Hematopoietic multipotent progenitor cell treated with erythropoietin and hydrocortisone succinate and interleukin-3 and kit ligand, for 4 days (in vitro differentiated cells): ENCODE measurements around the gene ECM1.
A peak's percentile ranks its signal among the peaks of the same experiment; 100 is the strongest.

ENCODE experiments used
- DNase-seq: peaks from one replicate; pipeline ENCODE4 v3.0.0-alpha.2; 2015

Gene ECM1

GRCh38 chr1:150507912-150508864 lies at the start of gene ECM1:
TSS of gene ECM1 (plus strand) at chr1:150508109. CDS start at chr1:150508210, 101 bp downstream.
- DNase-seq, result peak; percentile 73

- peak; percentile 76 for DNase-seq
Measured at GRCh38 chr1:150464422-150464826, 43.5 kb upstream of the ECM1 start.

- no peak for DNase-seq
Measured at GRCh38 chr1:150466964-150467363, 40.9 kb upstream of the ECM1 start.

GRCh38 chr1:150469291-150469690 lies 38.6 kb upstream of the ECM1 start:
- DNase-seq, result no peak

- no peak for DNase-seq
Measured at GRCh38 chr1:150472601-150473200, 35.2 kb upstream of the ECM1 start.

GRCh38 chr1:150473659-150474058 lies 34.2 kb upstream of the ECM1 start:
- DNase-seq, result no peak

GRCh38 chr1:150474869-150475268 lies 33.0 kb upstream of the ECM1 start:
- DNase-seq, result no peak

GRCh38 chr1:150476754-150477153 lies 31.2 kb upstream of the ECM1 start:
- DNase-seq, result no peak

- no peak for DNase-seq
Measured at GRCh38 chr1:150477320-150477719, 30.6 kb upstream of the ECM1 start.

- no peak for DNase-seq
Measured at GRCh38 chr1:150477733-150478132, 30.2 kb upstream of the ECM1 start.

- no peak for DNase-seq
Measured at GRCh38 chr1:150479370-150479769, 28.5 kb upstream of the ECM1 start.

- DNase-seq, result no peak
Measured at GRCh38 chr1:150479927-150480352, 28.0 kb upstream of the ECM1 start.

- no peak for DNase-seq
Measured at GRCh38 chr1:150484431-150484830, 23.5 kb upstream of the ECM1 start.

GRCh38 chr1:150484861-150485260 lies 23.0 kb upstream of the ECM1 start:
- DNase-seq, result peak; percentile 69

GRCh38 chr1:150486966-150487762 lies 20.7 kb upstream of the ECM1 start, which contains the start of gene TARS2:
TSS of gene TARS2 (plus strand) at chr1:150487419. CDS start at chr1:150487451, 32 bp downstream.
- peak; percentile 99 for DNase-seq

- DNase-seq, result peak; percentile 15
Measured at GRCh38 chr1:150487763-150488115, 20.2 kb upstream of the ECM1 start.

- DNase-seq, result no peak
Measured at GRCh38 chr1:150493175-150493574, 14.7 kb upstream of the ECM1 start.

GRCh38 chr1:150498342-150498741 lies 9.6 kb upstream of the ECM1 start:
- DNase-seq, result no peak

GRCh38 chr1:150505431-150505830 lies 2.5 kb upstream of the ECM1 start:
- DNase-seq, result no peak

GRCh38 chr1:150508982-150509381 lies 1.1 kb downstream of the ECM1 start:
- DNase-seq, result no peak

- no peak for DNase-seq
Measured at GRCh38 chr1:150511551-150511950, 3.6 kb downstream of the ECM1 start.

GRCh38 chr1:150511985-150512660 lies 4.2 kb downstream of the ECM1 start:
- no peak for DNase-seq

- no peak for DNase-seq
Measured at GRCh38 chr1:150512846-150513245, 4.9 kb downstream of the ECM1 start.
